Epidermal melanocyte (primary cell): ENCODE data around the gene TLR5.

Source experiments
- DNase-seq: peaks from one replicate; pipeline ENCODE4 v3.0.0; 2011; ENCODE audit warnings: low spot score; ENCODE audit not compliant: insufficient read length

Gene TLR5

DNA sequence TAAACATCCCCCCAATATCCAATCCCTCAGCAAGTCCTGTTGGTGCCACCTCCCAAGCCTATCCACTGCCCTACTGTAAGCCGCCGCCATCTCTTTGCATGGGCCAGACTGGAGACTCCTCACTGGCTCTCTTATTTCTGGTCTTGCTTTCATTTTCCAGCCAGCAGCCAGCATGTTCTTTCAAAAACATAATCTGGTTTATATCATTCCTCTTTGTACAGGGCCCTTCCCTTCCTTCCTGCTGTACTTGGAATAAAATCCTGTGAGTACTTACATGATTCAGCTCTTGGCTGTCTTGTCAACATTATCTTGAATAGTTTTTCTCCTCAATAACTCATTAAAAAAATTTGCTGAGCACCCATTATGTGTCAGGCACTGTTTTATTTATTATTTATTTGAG, 28.2 kb downstream of the TLR5 start:
- no peak for DNase-seq

DNA sequence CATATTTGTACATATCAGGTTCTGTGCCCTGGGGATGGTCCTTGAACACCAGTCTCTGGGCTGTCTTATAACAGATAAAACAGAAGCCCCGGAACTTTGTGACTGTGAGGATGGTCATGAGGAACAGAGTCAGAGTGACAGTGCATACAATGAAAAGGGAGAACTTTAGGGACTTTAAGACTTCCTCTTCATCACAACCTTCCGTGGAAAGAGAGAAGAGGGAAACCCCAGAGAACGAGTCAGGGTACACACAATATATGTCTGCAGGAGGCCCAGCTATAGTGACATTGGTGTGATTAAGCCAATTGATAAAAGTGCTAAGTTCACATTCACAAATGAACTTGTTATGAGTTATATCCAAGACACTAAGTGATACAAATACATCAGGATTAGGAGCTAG, 32.1 kb downstream of the TLR5 start:
- DNase-seq: no peak

DNA sequence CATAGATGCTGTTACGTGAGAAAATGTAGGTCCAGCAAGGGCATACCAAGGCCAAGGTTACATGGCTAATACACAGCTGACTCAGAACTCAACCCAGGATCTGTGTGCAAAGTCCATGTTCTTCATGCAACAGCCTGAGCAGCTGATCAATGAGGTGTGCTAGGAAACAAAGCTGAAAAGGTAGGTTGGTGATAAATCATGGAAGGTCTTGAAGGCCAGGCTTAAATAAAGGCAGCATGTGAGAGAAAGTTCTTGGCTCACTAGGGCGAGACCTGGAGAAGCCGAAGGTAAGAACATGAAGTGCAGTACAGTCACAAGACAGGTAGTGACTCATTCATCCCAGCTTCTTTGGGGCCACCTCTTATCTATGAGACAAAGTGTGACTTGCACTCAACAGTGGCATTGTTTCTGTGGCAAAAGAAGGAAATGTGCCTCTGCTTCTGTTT, 33.4 kb downstream of the TLR5 start:
- no peak for DNase-seq

DNA sequence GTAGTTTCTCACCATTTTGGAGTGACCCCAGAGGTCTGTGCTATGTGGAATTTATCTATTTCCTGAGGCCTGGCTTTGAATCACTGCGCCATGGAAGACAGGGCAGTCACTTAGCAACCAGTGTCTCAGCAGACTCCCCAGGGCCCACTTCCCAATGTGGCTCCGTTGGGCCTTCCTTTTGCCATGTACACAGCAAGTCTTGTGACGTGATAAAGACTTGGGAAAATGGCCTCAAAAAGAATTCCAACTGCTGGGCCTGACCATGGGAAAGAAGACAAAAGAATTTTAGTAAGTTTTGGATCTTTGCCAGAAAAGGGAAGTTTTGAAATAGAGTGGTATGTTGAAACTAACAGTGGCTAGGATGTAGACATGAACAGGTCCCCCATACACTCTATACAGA, 36.2 kb downstream of the TLR5 start:
- DNase-seq: no peak

DNA sequence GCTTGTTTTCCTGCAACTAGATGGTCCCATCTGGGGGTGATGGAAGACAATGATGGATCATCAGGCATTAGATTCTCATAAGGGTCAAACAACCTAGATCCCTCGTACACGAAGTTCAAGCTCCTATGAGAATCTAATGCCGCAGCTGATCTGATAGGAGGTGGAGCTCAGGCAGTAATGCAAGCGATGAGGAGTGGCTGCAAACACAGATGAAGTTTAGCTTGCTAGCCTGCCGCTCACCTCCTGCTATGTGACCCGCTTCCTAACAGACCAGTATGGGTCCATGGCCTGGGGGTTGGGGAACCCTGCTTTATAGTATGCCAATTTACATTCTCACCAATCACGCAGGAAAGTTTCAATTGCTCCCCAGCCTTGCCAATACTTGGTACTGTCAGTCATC, 37.5 kb downstream of the TLR5 start:
- DNase-seq: no peak

DNA sequence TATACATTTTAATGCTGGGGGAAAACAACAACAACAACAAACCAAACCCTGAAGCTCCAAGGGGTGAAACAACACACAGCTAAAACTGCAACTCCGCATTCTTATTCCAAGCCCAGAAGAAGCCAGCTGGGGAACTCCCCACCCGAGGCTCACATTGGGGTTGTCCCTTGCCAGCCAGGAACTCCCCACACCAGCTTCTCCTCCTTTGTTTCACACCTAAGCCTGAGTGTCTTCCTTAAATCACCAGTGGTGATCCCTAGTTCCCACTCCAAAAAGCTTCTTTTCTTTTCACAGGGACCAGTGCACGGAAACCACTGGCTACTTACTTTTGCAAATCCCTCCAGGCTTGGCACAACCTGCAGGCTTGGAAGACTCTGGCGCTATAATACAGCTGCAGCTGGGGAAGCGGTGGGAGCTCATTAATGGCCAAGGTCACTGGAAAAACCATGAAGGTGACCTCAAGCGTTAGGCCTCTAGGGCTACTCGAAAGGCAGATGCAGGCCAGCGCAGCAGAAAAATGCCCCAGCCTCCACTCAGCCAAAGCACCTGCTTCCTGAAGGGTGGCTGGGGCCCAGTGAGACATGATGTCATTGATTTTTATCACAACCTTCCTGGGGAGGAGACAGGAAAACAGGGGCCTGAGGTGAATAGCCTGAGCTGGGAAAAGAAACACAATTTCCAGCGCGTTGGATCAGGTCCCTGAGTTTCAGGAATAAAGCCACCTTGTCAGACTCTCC, 40.1 kb downstream of the TLR5 start:
- DNase-seq: no peak

DNA sequence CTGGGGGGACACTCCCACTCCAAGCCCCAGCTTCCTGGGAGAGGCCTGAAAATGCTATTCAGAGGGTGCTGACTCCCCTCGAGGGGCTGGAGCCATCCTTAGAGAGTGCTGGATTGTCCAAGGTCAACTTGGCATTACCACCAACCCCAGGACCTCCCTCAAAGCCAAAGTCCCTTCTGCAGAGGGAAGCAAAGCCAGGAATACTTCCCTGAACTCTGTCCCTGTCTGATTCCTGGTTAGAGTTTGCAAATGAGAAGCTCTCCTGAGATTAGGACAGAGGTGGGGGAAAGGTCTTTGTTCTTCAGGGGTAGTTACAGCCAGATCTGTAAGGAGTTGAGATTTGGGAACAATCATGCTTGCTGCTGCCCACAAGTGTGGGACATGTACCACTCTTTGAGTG, 45.3 kb downstream of the TLR5 start:
- no peak for DNase-seq

DNA sequence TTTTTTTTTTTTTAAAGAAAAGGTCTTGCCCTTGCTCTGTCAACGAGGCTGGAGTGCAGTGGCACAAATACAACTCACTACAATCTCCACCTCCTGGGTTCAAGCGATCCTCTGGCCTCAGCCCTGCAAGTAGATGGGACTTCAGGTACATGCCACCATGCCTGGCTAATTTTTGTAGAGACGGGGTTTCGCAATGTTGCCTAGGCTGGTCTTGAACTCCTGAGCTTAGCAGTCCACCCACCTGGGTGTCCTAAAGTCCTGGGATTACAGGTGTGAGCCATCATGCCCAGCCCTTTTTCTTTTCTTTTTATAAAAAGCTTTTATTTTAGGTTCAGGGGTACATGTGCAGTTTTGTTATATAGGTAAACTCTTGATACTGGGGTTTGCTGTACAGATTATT, 47.2 kb downstream of the TLR5 start:
- DNase-seq: no peak

DNA sequence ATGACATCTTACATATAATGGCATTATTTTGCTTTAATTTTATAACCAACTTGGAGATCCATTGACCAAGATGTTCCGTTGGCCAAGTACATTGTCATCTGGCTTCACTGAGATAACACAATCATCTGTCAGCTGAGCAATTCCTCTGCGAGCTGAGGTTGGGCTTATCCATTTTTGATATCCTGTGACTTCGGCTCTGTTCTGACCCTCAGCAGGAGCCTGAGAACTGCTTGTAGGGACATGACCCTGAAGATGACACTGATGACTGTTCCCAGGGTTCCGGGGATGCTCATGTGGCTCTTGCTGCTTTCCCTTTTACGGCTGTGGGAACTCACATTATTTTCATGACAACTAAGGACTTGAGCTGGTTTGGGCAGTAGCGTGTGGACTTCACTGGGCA, 51.2 kb downstream of the TLR5 start:
- DNase-seq: no peak

DNA sequence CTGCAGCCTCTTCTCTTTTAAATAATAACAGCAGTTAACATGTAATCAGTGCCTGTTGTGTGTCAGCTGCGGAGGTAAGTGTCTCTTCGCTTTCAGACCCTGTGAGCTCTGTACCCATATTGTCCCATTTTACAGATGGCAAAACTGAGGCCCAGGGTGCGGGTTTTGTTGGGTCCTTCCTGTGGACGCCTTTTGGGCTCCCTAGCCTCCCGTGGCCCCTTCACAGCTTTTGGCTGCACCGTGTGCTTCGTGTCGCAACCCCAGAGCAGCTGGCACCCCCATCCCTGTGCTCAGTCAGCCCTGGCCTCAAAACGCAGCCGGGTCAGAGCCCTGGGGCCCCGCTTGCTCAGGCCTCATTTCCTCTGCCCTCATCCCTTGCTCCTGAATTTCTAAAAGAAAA, 53.8 kb downstream of the TLR5 start:
- DNase-seq: no peak

DNA sequence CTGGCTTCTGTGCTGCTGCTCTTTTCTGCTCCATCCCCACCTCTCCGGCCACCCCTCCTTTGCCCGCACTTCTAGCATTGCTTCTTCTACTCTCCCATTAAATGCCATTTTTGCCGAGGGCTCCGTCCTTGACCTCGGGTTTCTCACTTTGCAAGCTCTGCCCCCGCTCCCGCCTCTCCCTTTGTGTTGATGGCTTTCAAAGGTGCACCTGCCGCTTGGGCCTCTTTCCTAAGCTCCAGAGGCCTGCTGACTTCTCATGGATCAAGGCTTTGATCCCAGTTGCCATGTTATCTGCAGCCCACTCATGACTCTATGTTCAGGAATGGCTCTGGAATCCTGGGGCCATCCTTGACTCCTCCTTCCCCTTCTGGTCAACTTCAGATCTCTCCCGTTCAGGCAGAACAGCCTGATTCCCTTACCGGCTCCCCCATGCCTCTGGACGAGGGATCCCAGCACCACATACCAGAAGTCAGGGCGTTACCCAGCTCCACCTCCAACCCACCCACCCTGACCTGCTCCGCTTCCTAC, 54.3 kb downstream of the TLR5 start:
- no peak for DNase-seq

DNA sequence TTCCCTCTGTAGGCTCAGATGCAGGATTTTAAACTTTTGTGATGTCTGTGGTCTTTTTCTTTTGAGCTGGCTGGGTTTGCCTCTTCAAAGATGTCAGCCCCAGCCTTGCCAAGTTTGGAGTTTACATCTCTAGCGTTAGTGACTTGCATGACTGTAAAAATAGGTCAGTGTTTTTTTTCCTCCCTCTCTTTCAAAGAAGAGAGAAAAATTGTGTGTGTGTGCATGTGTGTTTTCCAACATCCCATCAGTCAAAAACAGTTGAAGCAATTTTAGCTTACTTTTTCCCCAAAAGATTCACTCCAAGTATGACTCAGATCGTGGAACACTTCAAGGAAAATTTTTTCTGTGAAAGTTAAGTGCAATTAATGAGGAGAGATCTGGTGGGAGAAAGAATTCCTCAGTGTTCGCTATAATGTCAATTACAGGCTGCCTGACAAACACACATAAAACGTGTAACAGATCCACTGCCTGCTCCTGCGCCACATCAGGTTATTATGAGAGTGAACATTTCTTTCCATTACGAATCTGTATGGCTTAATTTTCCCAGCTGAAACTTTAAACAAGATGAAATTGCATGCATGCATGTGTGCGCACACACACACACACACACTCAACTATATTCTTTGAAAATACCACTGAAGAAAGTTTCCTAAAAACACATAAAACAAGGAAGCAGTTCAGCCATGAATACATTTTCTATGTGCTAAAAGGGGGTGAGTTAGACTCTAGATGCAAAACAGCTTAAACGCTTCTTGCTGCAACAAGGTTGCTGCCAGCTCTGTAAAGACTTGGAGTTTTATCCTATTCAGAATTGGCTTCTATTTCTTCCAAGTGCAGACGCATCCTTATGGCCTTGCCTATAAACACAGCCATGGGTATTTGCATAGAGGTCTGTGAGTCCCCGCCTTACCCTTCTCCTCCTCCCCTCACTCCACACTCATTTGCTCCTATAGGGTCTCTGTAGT, 55.5 kb downstream of the TLR5 start:
- no peak for DNase-seq

DNA sequence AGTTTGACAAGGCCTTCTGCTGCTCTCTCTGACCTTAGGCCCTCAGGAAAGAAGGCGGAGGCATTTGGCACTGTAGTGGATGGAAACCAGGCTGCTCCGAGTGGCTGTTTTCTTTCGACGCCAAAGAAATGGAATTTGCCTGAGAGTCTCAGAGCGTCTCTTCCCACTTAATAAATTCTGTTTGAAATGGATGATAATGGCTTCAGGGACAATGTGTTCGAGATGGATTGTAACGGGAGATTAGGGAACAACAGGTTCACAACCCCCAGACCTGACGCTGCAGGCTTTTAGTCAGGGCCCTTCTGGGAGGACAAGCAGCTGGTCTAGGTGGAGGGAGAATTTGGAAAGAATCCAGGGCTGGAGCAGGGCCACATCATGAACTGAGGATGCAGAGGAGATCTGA, 58.6 kb downstream of the TLR5 start:
- no peak for DNase-seq

DNA sequence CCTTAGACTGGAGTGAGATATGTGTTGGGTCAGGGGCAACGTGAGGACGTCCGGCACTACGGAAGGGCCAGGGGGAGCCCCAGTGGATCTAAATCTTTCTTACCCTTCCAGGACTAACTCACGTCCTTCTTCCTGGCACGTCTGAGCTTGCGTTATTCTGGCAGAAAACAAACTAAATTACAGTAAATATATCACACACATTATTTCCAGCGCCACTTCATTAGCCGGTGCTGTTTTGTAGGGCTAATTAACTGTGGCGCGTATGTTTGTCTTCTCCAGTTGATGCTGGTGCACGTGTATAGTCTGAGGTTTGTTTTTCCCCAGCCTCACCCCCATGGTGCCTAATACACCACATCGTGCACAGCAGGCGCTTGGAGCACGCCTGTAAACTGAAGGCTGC, 59.2 kb downstream of the TLR5 start:
- no peak for DNase-seq

DNA sequence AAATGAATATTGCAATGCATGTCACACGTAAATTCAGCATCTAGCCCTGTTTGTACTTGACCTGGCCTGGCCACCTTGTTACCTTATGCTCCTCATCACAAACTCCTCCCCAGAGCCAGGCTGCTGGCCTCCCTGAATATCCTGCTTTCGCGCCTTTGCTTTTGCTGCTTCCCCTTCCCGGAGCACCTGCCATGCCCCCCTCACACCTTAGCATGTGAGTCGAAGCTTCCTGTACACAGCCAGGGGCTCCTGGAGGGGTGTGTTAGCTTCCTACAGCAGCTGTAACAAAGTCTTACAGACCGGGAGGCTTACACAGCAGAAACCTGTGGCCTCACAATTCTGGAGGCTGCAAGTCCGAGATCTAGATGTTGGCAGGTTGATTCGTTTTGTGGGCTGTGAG, 60.1 kb downstream of the TLR5 start:
- DNase-seq: no peak

DNA sequence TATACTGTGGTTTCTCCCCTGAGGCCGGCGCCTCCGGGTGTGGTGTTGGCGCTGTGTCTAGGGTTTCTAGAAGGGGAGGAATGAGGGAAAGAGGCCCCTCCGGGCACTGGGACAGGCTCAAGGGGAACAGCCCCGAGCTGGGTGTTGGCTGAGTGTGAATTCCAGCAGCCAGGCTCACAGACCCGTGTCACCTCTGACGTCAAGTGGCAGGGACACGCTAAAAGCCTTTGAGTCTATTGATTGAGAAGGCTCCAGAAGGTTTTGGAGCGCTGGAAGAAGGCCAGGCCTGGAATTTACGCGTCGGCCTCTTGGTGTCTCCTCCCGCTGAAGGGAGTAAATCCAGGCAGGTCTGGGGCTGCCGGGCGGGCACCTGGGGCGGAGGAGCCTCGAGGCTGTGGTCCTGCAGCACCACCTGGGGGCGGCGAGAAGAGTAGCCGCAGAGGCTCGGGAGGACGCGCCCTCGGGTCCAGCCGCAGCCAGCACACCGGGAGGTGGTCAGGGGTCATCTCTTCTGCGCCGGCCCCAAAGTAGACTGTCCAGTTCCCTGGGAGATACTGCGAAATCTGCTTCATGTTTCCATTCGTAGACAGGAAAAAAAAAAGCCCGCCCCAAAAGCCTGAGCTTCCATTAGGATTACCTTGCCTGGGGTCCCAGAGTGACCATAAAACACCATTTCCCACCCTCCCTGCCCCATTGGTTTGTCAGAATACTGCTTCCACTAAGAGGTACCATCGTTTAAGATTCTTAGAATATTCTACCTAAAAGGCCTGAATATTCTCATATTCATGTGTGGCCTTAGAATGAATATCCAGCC, 61.7 kb downstream of the TLR5 start:
- peak; percentile 26 for DNase-seq

DNA sequence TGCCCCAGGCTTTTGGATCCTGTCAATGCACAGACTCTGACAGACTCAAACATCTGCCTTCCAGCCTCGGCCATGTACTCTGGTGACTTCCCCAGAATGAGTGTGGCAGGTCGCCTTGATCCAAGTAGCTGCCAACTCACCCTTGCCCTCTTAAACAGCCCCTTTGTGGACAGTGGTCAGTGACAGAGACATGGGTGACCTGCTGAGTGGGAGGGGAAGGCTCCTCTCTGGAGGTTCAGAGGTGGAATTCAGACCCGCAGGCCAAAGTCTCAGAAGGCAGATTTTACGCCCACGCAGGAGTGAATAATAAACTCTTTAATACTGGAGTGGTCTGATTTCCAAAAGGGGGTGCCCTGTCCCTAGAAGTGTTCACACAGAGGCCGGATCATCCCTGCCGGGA, 63.5 kb downstream of the TLR5 start:
- DNase-seq: no peak

DNA sequence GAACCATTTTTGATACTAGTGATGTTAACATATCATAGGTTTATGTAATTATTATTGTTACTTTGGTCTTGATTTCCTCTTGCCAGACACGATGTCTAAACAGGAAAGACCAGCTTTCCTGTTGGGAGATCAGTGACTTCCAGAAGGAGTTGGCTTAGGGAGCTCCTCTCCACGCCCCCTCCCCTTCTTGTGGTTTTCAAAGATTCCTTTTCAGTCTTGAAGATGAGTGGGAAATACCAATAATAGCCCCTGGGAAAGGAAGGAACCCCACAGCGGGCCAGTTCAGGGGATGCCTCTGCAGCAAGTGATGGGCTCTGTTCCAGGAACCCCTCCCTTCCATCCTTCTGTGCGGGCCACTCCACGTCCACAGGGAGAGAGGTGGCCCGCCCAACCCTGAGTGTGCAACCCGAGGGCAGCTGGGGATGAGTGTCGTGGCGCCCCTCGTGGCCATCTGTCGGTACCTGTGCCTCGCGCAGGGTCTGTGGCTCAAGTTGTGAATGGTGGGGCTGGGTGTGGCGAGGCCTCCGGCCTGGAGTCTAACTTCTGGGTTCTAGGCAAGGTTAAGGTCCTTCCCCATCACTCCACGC, 65.7 kb downstream of the TLR5 start:
- no peak for DNase-seq

DNA sequence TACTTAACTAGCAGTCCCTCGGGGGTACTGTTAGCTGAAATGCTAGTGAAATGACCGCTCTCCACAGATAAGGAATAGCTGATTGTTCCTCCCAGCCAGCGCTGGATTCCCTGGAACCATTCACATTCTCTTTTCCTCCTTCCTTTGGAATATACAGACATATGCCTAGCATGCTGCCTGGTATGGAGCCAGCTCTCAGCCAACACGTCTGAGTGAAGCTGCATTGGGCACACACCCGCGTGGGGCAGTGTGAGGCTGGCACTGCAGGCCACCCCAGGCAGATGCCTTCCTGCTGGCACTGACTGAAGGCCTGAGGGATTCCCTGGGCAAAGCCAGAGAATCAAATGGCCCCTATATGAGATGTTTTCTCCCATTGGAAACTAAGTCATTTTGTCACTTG, 66.7 kb downstream of the TLR5 start:
- no peak for DNase-seq

DNA sequence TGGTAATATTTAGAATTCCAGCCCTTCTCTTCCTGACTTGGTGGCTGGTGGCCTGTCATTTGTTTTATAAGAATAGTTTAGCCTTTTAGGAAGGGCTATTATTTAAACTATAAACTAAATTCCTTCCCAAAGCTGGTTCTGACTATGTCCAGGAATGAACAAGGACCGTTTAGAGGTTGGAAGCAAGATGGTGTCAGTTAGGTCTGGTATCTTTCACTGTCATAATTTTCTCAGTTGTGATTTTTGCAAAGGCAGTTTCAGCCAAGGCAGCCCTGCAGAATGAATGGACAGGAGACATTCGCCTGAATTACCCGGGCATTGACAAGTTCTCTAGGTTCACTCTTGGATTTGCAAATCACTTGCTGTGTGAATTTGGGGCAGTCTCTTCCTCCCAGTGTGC, 67.2 kb downstream of the TLR5 start:
- no peak for DNase-seq
